Thyroid gland (tissue), 4 donors: ENCODE data around the gene PADI3.

Source experiments
- CTCF ChIP-seq, 6 experiments: fragments of 200-600 bp in 3 of 6; fragments of 450-650 bp in 3 of 6; sonication (generic) in 3 of 6; IDR thresholded peaks; one replicate each; pipeline ENCODE4 v1.5.1; 2016 to 2019; ENCODE audit warnings: antibody characterized with exemption in 6 of 6, mild to moderate bottlenecking in 2 of 6, inconsistent platforms in 1 of 6, moderate library complexity in 1 of 6
- POLR2A ChIP-seq, 2 donors: fragments of 450-650 bp; IDR thresholded peaks; one replicate each; pipeline ENCODE4 v1.6.1; 2017; ENCODE audit warnings: antibody characterized with exemption in 2 of 2, mild to moderate bottlenecking in 2 of 2, moderate library complexity in 1 of 2

- TF ChIP-seq POLR2A (IDR thresholded peaks at IDR 0.05), result no peak
- no peak for TF ChIP-seq CTCF (IDR thresholded peaks at IDR 0.05)
Observed at GRCh38 chr1:17213782-17214148, 35.1 kb upstream of the PADI3 start.
